ENCODE results near the gene LYG1.

GRCh38 chr2:99346218-99346617 is 45.2 kb upstream of the LYG1 start:
- TF ChIP-seq REST (IDR thresholded peaks at IDR 0.05; ENCODE audit: insufficient read depth in 1 of 2, low read depth in 2 of 2, low read length in 2 of 2): no peak
- no peak for TF ChIP-seq POLR2AphosphoS5 (IDR thresholded peaks at IDR 0.05; ENCODE audit: low read depth, low read length)
- no peak for TF ChIP-seq TAF1 (IDR thresholded peaks at IDR 0.05; ENCODE audit: borderline replicate concordance, insufficient read depth, low read length)

Data from PFSK-1 (cell line).